K562 (cell line): ENCODE measurements around the gene CCL24.

Experiments used
- CBX5 ChIP-seq: IDR thresholded peaks from 2 replicates; pipeline ENCODE4 v1.6.1; 2014; ENCODE audit warnings: low read depth, borderline replicate concordance
- SREBF2 ChIP-seq: sonication (generic); formaldehyde crosslinking; IDR thresholded peaks from 2 replicates; pipeline ENCODE4 v1.4.0; 2020; ENCODE audit warnings: mild to moderate bottlenecking, missing genetic modification reagents
- YY1 ChIP-seq, 3 experiments: IDR thresholded peaks; 2 replicates each; pipeline ENCODE4 v1.6.1; 2011; ENCODE audit warnings: low read length in 2 of 3, mild to moderate bottlenecking in 2 of 3, moderate library complexity in 2 of 3, borderline replicate concordance in 1 of 3, control low read depth in 1 of 3, low read depth in 1 of 3; ENCODE audit not compliant: insufficient read depth in 3 of 3, insufficient replicate concordance in 2 of 3, control insufficient read depth in 1 of 3, insufficient read length in 1 of 3; ENCODE audit errors: extremely low read depth in 1 of 3
- TF ChIP-seq, protein P1 (sequence below), 3 experiments: IDR thresholded peaks in 2 of 3; conservative IDR thresholded peaks in 1 of 3; 2 replicates each; pipeline ENCODE4 v1.5.1; 2011 to 2012; ENCODE audit warnings: low read length in 3 of 3, mild to moderate bottlenecking in 3 of 3, control low read depth in 2 of 3, improper control_type of control experiment in 1 of 3, inconsistent platforms in 1 of 3, low read depth in 1 of 3, mixed read lengths in 1 of 3, moderate library complexity in 1 of 3; ENCODE audit not compliant: insufficient read depth in 2 of 3

DNA sequence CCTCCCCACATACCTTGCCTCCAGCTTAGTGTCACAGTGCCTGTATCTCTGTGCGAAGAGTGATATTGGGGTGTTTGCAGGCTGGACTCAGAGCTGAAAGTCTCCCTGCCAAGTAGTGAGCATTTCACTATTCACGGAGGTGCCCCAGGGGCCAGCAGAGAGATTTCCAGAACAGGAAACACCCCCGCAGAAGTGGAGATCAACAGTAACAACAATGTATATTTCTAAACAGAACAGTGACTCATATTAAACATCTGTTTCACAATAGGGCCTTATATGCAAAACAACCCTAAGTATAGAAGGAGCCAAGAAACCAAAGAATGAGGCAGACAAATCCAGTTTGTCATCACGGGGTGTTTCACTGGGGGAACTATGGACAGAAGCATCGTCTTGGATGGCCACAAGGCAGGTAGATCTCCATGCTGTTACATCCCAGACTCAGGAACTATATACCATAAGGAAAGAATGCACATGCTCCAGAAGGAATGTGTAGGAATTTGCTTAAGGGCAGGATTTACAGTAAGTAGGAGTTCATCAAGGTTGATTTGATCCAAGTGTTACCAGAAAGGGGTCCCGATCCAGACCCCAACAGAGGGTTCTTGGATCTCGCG, 29.3 kb upstream of the CCL24 start:
- TF ChIP-seq YY1 (IDR thresholded peaks at IDR 0.05; ENCODE audit: borderline replicate concordance in 1 of 3, control insufficient read depth in 1 of 3, extremely low read depth in 1 of 3, insufficient read depth in 3 of 3, insufficient read length in 1 of 3, insufficient replicate concordance in 2 of 3, low read depth in 1 of 3, low read length in 2 of 3) (no peak), SREBF2 (no peak), CBX5 (no peak)
- TF ChIP-seq, protein P1, sequence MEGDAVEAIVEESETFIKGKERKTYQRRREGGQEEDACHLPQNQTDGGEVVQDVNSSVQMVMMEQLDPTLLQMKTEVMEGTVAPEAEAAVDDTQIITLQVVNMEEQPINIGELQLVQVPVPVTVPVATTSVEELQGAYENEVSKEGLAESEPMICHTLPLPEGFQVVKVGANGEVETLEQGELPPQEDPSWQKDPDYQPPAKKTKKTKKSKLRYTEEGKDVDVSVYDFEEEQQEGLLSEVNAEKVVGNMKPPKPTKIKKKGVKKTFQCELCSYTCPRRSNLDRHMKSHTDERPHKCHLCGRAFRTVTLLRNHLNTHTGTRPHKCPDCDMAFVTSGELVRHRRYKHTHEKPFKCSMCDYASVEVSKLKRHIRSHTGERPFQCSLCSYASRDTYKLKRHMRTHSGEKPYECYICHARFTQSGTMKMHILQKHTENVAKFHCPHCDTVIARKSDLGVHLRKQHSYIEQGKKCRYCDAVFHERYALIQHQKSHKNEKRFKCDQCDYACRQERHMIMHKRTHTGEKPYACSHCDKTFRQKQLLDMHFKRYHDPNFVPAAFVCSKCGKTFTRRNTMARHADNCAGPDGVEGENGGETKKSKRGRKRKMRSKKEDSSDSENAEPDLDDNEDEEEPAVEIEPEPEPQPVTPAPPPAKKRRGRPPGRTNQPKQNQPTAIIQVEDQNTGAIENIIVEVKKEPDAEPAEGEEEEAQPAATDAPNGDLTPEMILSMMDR (IDR thresholded peaks at IDR 0.05 in 2 of 3, conservative IDR thresholded peaks at IDR 0.05 in 1 of 3; ENCODE audit: insufficient read depth in 2 of 3, low read depth in 1 of 3, low read length in 3 of 3): no peak
